ENCODE results near the gene PPP1R1C. TPM values are rescaled to one million over a fixed set of nuclear protein-coding genes. Genes with fewer than 3 reads are reported as not detected.

Gene PPP1R1C
- total RNA-seq, 4 donors from 2014 or later = 1.1 to 27.4 TPM; not detected in 2

- H3K4me1 ChIP-seq = no peaks in the 10 kb centered on the region
- no peaks in the 10 kb centered on the region for H3K36me3 ChIP-seq
- no peak overlapping the region for H3K27ac ChIP-seq
- TF ChIP-seq POLR2A (IDR thresholded peaks at IDR 0.05) (no peak), CTCF (IDR thresholded peaks at IDR 0.05) (no peak)
- no peak for DNase-seq
- no peaks in the 10 kb centered on the region for H3K9me3 ChIP-seq
- intact Hi-C loops (cut with DNase I; ENCODE audit: low total_unique reads) = no loop called here
- no peaks in the 10 kb centered on the region for H3K27me3 ChIP-seq
- no peak overlapping the region for H3K4me3 ChIP-seq
Measured at GRCh38 chr2:181992776-181993175, 7.1 kb downstream of the PPP1R1C start.

GRCh38 chr2:181995289-181995688, 9.6 kb downstream of the PPP1R1C start:
- DNase-seq = no peak
- Histone ChIP-seq H3K27ac (no peak overlapping the region), H3K4me3 (no peak overlapping the region), H3K27me3 (no peaks in the 10 kb centered on the region), H3K9me3 (no peaks in the 10 kb centered on the region), H3K4me1 (no peaks in the 10 kb centered on the region), H3K36me3 (no peaks in the 10 kb centered on the region)
- intact Hi-C loops (cut with DNase I; ENCODE audit: low total_unique reads) = no loop called here
- TF ChIP-seq CTCF (IDR thresholded peaks at IDR 0.05) = no peak
- TF ChIP-seq POLR2A (IDR thresholded peaks at IDR 0.05) = no peak

GRCh38 chr2:181998041-181998835, 12.6 kb downstream of the PPP1R1C start:
- intact Hi-C loops (cut with DNase I; ENCODE audit: low total_unique reads) = no loop called here
- H3K4me1 ChIP-seq = no peaks in the 10 kb centered on the region
- H3K27me3 ChIP-seq = no peaks in the 10 kb centered on the region
- DNase-seq = no peak
- TF ChIP-seq CTCF (IDR thresholded peaks at IDR 0.05) (no peak), POLR2A (IDR thresholded peaks at IDR 0.05) (no peak)
- no peaks in the 10 kb centered on the region for H3K36me3 ChIP-seq
- no peak overlapping the region for H3K27ac ChIP-seq
- H3K4me3 ChIP-seq = no peak overlapping the region
- H3K9me3 ChIP-seq = no peaks in the 10 kb centered on the region

GRCh38 chr2:181998891-181999654, 13.4 kb downstream of the PPP1R1C start:
- intact Hi-C loops (cut with DNase I; ENCODE audit: low total_unique reads) = no loop called here

More at GRCh38 chr2:181998891-181999654, 13.4 kb downstream of the PPP1R1C start:
- Histone ChIP-seq H3K27me3 (no peaks in the 10 kb centered on the region), H3K9me3 (no peaks in the 10 kb centered on the region), H3K36me3 (no peaks in the 10 kb centered on the region), H3K27ac (no peak overlapping the region), H3K4me1 (no peaks in the 10 kb centered on the region), H3K4me3 (no peak overlapping the region)
- DNase-seq = no peak
- TF ChIP-seq CTCF (IDR thresholded peaks at IDR 0.05) (no peak), POLR2A (IDR thresholded peaks at IDR 0.05) (no peak)

Data from uterus (tissue), 4 donors.